IMR-90 (cell line): ENCODE data around the gene CLEC4M. TPM values are rescaled to one million over a fixed set of nuclear protein-coding genes. Genes with fewer than 3 reads are reported as not detected.

Experiments used
- ATAC-seq: fragments of 200-7000 bp; cut with Tn5 transposase; 2 replicates; pipeline ENCODE4 v1.9.1; 2020; ENCODE audit warnings: low read depth, mild to moderate bottlenecking, moderate library complexity
- BruUV-seq: library from RNA; stranded (reverse); fragments of 400-500 nt; replicated peaks from 2 replicates; lab custom pipeline; 2021; lab: Mats Ljungman, UMichigan
- CTCF ChIA-PET: fragments of 300-600 bp; formaldehyde crosslinking; extraction: SDS; loops from one replicate; lab custom pipeline; 2021; ENCODE audit warnings: antibody characterized with exemption; lab: Yijun Ruan, JAX
- POLR2A ChIA-PET: fragments of 300-600 bp; sonication (Branson Sonifier 250); formaldehyde crosslinking; loops from one replicate; lab custom pipeline; 2022; ENCODE audit warnings: antibody characterized with exemption; ENCODE audit not compliant: unreplicated experiment; lab: Charles Lee
- DNase-seq: peaks from one replicate; pipeline ENCODE4 v3.0.0; 2013
- H2AFZ ChIP-seq: replicated peaks from 2 replicates; pipeline ENCODE3; 2013; ENCODE audit warnings: low read length, mild to moderate bottlenecking; ENCODE audit not compliant: poor library complexity
- H2AK5ac ChIP-seq: 2 replicates; pipeline ENCODE4 v1.6.1; 2013; ENCODE audit warnings: low read depth, low read length, inconsistent platforms
- H2AK9ac ChIP-seq: replicated peaks from 2 replicates; pipeline ENCODE3; 2013; ENCODE audit warnings: mild to moderate bottlenecking, low read depth, low read length, moderate library complexity; ENCODE audit not compliant: poor library complexity
- H2BK120ac ChIP-seq: 2 replicates; pipeline ENCODE4 v1.6.1; 2013; ENCODE audit warnings: low read depth, low read length, inconsistent platforms
- H2BK15ac ChIP-seq: 3 replicates; pipeline ENCODE4 v1.6.1; 2013; ENCODE audit warnings: low read depth, low read length, inconsistent platforms
- H2BK20ac ChIP-seq: 2 replicates; pipeline ENCODE4 v1.6.1; 2013; ENCODE audit warnings: low read depth, mild to moderate bottlenecking, inconsistent platforms, low read length, moderate library complexity
- H2BK5ac ChIP-seq: 2 replicates; pipeline ENCODE4 v1.6.1; 2013; ENCODE audit warnings: mild to moderate bottlenecking, low read depth, low read length, inconsistent platforms; ENCODE audit not compliant: poor library complexity, severe bottlenecking
- H3K14ac ChIP-seq: replicated peaks from 2 replicates; pipeline ENCODE4 v1.6.1; 2013; ENCODE audit warnings: low read depth, low read length, inconsistent platforms
- H3K18ac ChIP-seq: 2 replicates; pipeline ENCODE4 v1.6.1; 2013; ENCODE audit warnings: low read depth, low read length, control low read depth
- H3K23ac ChIP-seq: 2 replicates; pipeline ENCODE4 v1.6.1; 2013; ENCODE audit warnings: low read depth, low read length, inconsistent platforms
- H3K27ac ChIP-seq: 2 replicates; pipeline ENCODE4 v1.5.1; 2013; ENCODE audit warnings: mild to moderate bottlenecking, control low read depth, low read length; ENCODE audit not compliant: insufficient read depth
- H3K27me3 ChIP-seq: 2 replicates; pipeline ENCODE4 v1.6.1; 2013; ENCODE audit warnings: low read length; ENCODE audit not compliant: control insufficient read depth, insufficient read depth
- H3K36me3 ChIP-seq: 2 replicates; pipeline ENCODE4 v1.6.1; 2013; ENCODE audit warnings: low read length, mixed read lengths; ENCODE audit not compliant: control insufficient read depth, insufficient read depth
- H3K4ac ChIP-seq: 2 replicates; pipeline ENCODE4 v1.6.1; 2013; ENCODE audit warnings: low read depth, low read length, inconsistent platforms
- H3K4me1 ChIP-seq: 2 replicates; pipeline ENCODE4 v1.6.1; 2013; ENCODE audit warnings: low read length, mixed read lengths; ENCODE audit not compliant: control insufficient read depth, insufficient read depth
- H3K4me2 ChIP-seq: 2 replicates; pipeline ENCODE4 v1.6.1; 2013; ENCODE audit warnings: low read depth, mild to moderate bottlenecking, control low read depth, low read length, moderate library complexity
- H3K4me3 ChIP-seq: 2 replicates; pipeline ENCODE4 v1.5.1; 2013; ENCODE audit warnings: low read depth, mild to moderate bottlenecking, control low read depth, low read length, moderate library complexity; ENCODE audit not compliant: insufficient read depth
- H3K56ac ChIP-seq: 2 replicates; pipeline ENCODE4 v1.6.1; 2013; ENCODE audit warnings: low read length, inconsistent platforms; ENCODE audit not compliant: insufficient read depth; ENCODE audit errors: extremely low read depth
- H3K79me1 ChIP-seq, 2 experiments: 2 replicates each; pipeline ENCODE4 v1.6.1; 2013; ENCODE audit warnings: low read length in 2 of 2, inconsistent platforms in 1 of 2, low read depth in 1 of 2
- H3K9ac ChIP-seq: 2 replicates; pipeline ENCODE4 v1.6.1; 2013; ENCODE audit warnings: low read depth, low read length, control low read depth
- H3K9me1 ChIP-seq: 2 replicates; pipeline ENCODE4 v1.6.1; 2013; ENCODE audit warnings: low read length, inconsistent platforms; ENCODE audit not compliant: insufficient read depth
- H3K9me3 ChIP-seq: 2 replicates; pipeline ENCODE4 v1.6.1; 2013; ENCODE audit warnings: low read length; ENCODE audit not compliant: control insufficient read depth, insufficient read depth
- H4K20me1 ChIP-seq: 2 replicates; pipeline ENCODE4 v1.6.1; 2013; ENCODE audit warnings: low read length, inconsistent platforms; ENCODE audit not compliant: insufficient read depth
- H4K5ac ChIP-seq: 2 replicates; pipeline ENCODE4 v1.6.1; 2013; ENCODE audit warnings: mild to moderate bottlenecking, low read depth, low read length, control low read depth
- H4K8ac ChIP-seq, 2 experiments: 2 replicates each; pipeline ENCODE4 v1.6.1; 2013; ENCODE audit warnings: low read depth in 2 of 2, low read length in 2 of 2, control low read depth in 1 of 2, inconsistent platforms in 1 of 2
- H4K91ac ChIP-seq: 2 replicates; pipeline ENCODE4 v1.6.1; 2013; ENCODE audit warnings: low read depth, low read length, inconsistent platforms; ENCODE audit not compliant: insufficient read depth
- BHLHE40 ChIP-seq: fragments of 150-350 bp; IDR thresholded peaks from 2 replicates; pipeline ENCODE4 v1.6.1; 2016; ENCODE audit warnings: mild to moderate bottlenecking, low read depth, low read length
- CEBPB ChIP-seq: IDR thresholded peaks from 2 replicates; pipeline ENCODE4 v1.6.1; 2012; ENCODE audit warnings: low read depth, low read length, improper control_type of control experiment
- CHD1 ChIP-seq: IDR thresholded peaks from 2 replicates; pipeline ENCODE4 v1.6.1; 2012; ENCODE audit warnings: low read depth, low read length, improper control_type of control experiment
- CTCF ChIP-seq: conservative IDR thresholded peaks from 2 replicates; pipeline ENCODE4 v1.5.1; 2012; ENCODE audit warnings: mild to moderate bottlenecking, low read depth, low read length, improper control_type of control experiment
- FOS ChIP-seq: fragments of 150-350 bp; IDR thresholded peaks from 2 replicates; pipeline ENCODE4 v1.6.1; 2016; ENCODE audit warnings: low read depth, low read length
- MAFK ChIP-seq: IDR thresholded peaks from 2 replicates; pipeline ENCODE4 v1.6.1; 2012; ENCODE audit warnings: low read depth, low read length, improper control_type of control experiment
- MAZ ChIP-seq: IDR thresholded peaks from 2 replicates; pipeline ENCODE4 v1.6.1; 2012; ENCODE audit warnings: low read depth, mild to moderate bottlenecking, low read length, improper control_type of control experiment, moderate library complexity, borderline replicate concordance
- MXI1 ChIP-seq: IDR thresholded peaks from 2 replicates; pipeline ENCODE4 v1.6.1; 2012; ENCODE audit warnings: low read depth, mild to moderate bottlenecking, low read length, moderate library complexity, borderline replicate concordance
- NFE2L2 ChIP-seq: fragments of 150-350 bp; IDR thresholded peaks from 2 replicates; pipeline ENCODE4 v1.6.1; 2016; ENCODE audit warnings: low read depth, mild to moderate bottlenecking, low read length
- POLR2A ChIP-seq: IDR thresholded peaks from 2 replicates; pipeline ENCODE4 v1.6.1; 2012; ENCODE audit warnings: mild to moderate bottlenecking, low read depth, low read length
- RAD21 ChIP-seq: IDR thresholded peaks from 2 replicates; pipeline ENCODE4 v1.6.1; 2012; ENCODE audit warnings: low read length, improper control_type of control experiment
- RCOR1 ChIP-seq: IDR thresholded peaks from 2 replicates; pipeline ENCODE4 v1.6.1; 2012; ENCODE audit warnings: mild to moderate bottlenecking, low read length, improper control_type of control experiment; ENCODE audit not compliant: insufficient replicate concordance
- RFX5 ChIP-seq: IDR thresholded peaks from 2 replicates; pipeline ENCODE4 v1.8.0; 2012; ENCODE audit warnings: low read depth, mild to moderate bottlenecking, low read length, moderate library complexity
- SMC3 ChIP-seq: fragments of 150-350 bp; IDR thresholded peaks from 2 replicates; pipeline ENCODE4 v1.6.1; 2016; ENCODE audit warnings: low read depth, mild to moderate bottlenecking, antibody characterized with exemption, low read length, moderate library complexity
- WGBS, 2 experiments: methylation state at CpG; one replicate each; pipeline versions ENCODE4 v1.1.5 to v1.1.7; 2013; ENCODE audit warnings: missing lambda C conversion rate in 2 of 2; ENCODE audit not compliant: insufficient read length in 1 of 2; ENCODE audit errors: extremely low coverage in 2 of 2; 5-methylcytosine and 5-hydroxymethylcytosine counted together
- dilution Hi-C: fragments of 300-500 bp; cut with HindIII; formaldehyde crosslinking; loops from one replicate; pipeline ENCODE4 v1.14.3; 2018; ENCODE audit warnings: low sequenced_read_pairs; ENCODE audit not compliant: unreplicated experiment
- in situ Hi-C: fragments of 300-500 bp; cut with MboI; formaldehyde crosslinking; loops from 3 replicates; pipeline ENCODE4 v1.14.3; 2019; ENCODE audit warnings: low sequenced_read_pairs, inconsistent platforms, mixed read lengths
- intact Hi-C: fragments of 100-400 bp; cut with micrococcal nuclease; formaldehyde crosslinking; loops from 2 replicates; pipeline ENCODE4 v1.10.0; 2022
- polyA plus RNA-seq, 3 experiments: library from polyadenylated mRNA; depleted of rRNA; stranded (reverse); fragments of >200 nt; gene quantifications; 2 replicates each; pipeline ENCODE4 v1.2.3, GENCODE V29; 2012; ENCODE audit warnings: low replicate concordance in 1 of 3
- total RNA-seq: library from RNA; depleted of rRNA; stranded (reverse); fragments of >200 nt; gene quantifications from 2 replicates; pipeline ENCODE4 v1.2.3, GENCODE V29; 2012
- TF ChIP-seq, protein P1 (sequence below): fragments of 150-350 bp; IDR thresholded peaks from 2 replicates; pipeline ENCODE4 v1.6.1; 2017; ENCODE audit warnings: mild to moderate bottlenecking, antibody characterized with exemption, low read length, low read depth
- TF ChIP-seq, protein P2 (sequence below): fragments of 150-350 bp; IDR thresholded peaks from 2 replicates; pipeline ENCODE4 v1.6.1; 2016; ENCODE audit warnings: low read depth, mild to moderate bottlenecking, low read length, moderate library complexity, borderline replicate concordance

The CLEC4M gene
- total and polyA plus RNA-seq, 2 of the 4 experiments (the other 2 are of a cell fraction), result not detected

- H3K79me1 ChIP-seq, result no peaks in the 10 kb centered on the region
- no peak overlapping the region for H4K91ac ChIP-seq
- H3K56ac ChIP-seq, result no peak overlapping the region
- H3K9me3 ChIP-seq, result no peaks in the 10 kb centered on the region
- no peak overlapping the region for H3K27ac ChIP-seq
- H4K5ac ChIP-seq, result no peak overlapping the region
- no peak overlapping the region for H2BK5ac ChIP-seq
- no peak overlapping the region for H2BK120ac ChIP-seq
- in situ Hi-C loops (no loop called here), dilution Hi-C loops (no loop called here), intact Hi-C loops (no loop called here)
- no peak for DNase-seq
- no peak overlapping the region for H3K4me3 ChIP-seq
- no peak overlapping the region for H3K18ac ChIP-seq
- no peaks in the 10 kb centered on the region for H3K9me1 ChIP-seq
- no peaks in the 10 kb centered on the region for H3K4me1 ChIP-seq
- peaks cover 10% of the 10 kb centered on the region for H3K27me3 ChIP-seq
- no peak overlapping the region for H3K14ac ChIP-seq
- TF ChIP-seq MXI1 (no peak), FOS (no peak), RFX5 (no peak), POLR2A (no peak), RAD21 (no peak), CTCF (no peak), BHLHE40 (no peak), NFE2L2 (no peak), MAZ (no peak), RCOR1 (no peak), CEBPB (no peak), CHD1 (no peak), SMC3 (no peak), MAFK (no peak)
- TF ChIP-seq, protein P1, sequence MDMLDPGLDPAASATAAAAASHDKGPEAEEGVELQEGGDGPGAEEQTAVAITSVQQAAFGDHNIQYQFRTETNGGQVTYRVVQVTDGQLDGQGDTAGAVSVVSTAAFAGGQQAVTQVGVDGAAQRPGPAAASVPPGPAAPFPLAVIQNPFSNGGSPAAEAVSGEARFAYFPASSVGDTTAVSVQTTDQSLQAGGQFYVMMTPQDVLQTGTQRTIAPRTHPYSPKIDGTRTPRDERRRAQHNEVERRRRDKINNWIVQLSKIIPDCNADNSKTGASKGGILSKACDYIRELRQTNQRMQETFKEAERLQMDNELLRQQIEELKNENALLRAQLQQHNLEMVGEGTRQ, result no peak
- TF ChIP-seq, protein P2, sequence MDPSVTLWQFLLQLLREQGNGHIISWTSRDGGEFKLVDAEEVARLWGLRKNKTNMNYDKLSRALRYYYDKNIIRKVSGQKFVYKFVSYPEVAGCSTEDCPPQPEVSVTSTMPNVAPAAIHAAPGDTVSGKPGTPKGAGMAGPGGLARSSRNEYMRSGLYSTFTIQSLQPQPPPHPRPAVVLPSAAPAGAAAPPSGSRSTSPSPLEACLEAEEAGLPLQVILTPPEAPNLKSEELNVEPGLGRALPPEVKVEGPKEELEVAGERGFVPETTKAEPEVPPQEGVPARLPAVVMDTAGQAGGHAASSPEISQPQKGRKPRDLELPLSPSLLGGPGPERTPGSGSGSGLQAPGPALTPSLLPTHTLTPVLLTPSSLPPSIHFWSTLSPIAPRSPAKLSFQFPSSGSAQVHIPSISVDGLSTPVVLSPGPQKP, result no peak
- no peak overlapping the region for H2AK9ac ChIP-seq
- no TSS peak for BruUV-seq
- H3K9ac ChIP-seq, result no peak overlapping the region
- no CpG with 5 or more reads among the region's 4 CpGs for WGBS, 2 experiments
- no peak overlapping the region for H2AK5ac ChIP-seq
- ChIA-PET POLR2A (no interaction called here), CTCF (no interaction called here)
- no peak overlapping the region for H2BK15ac ChIP-seq
- H2BK20ac ChIP-seq, result no peak overlapping the region
- no peaks in the 10 kb centered on the region for H3K36me3 ChIP-seq
- H2AFZ ChIP-seq, result no peak overlapping the region
- H3K23ac ChIP-seq, result no peak overlapping the region
- H3K4ac ChIP-seq, result no peak overlapping the region
- no peak overlapping the region for H3K4me2 ChIP-seq
- no peaks in the 10 kb centered on the region for H4K20me1 ChIP-seq
- no peak overlapping the region for H4K8ac ChIP-seq
- no peak for ATAC-seq
Observed at GRCh38 chr19:7767487-7767886, 4.4 kb downstream of the CLEC4M start.
